Fibroblast of upper back skin (primary cell): Measurements from ENCODE around the gene KDM6A.
A peak's percentile ranks its signal among the peaks of the same experiment; 100 is the strongest.
"Not testable (repeated sequence)": the region's sequence is repeated elsewhere in the genome, so short reads cannot be mapped to it uniquely, and the experiment has no call there.

Experiments used
- DNase-seq: peaks from one replicate; pipeline ENCODE4 v3.0.0-alpha.2; 2013

Gene KDM6A

GRCh38 chrX:45133465-45133864 is 260.5 kb downstream of the KDM6A start:
- no peak for DNase-seq

GRCh38 chrX:45134315-45134731 is 261.3 kb downstream of the KDM6A start:
- no peak for DNase-seq

- DNase-seq, result no peak
Observed at GRCh38 chrX:45134775-45135174, 261.8 kb downstream of the KDM6A start.

- not testable (repeated sequence) for DNase-seq
Observed at GRCh38 chrX:45135391-45136075, 262.5 kb downstream of the KDM6A start.

DNA sequence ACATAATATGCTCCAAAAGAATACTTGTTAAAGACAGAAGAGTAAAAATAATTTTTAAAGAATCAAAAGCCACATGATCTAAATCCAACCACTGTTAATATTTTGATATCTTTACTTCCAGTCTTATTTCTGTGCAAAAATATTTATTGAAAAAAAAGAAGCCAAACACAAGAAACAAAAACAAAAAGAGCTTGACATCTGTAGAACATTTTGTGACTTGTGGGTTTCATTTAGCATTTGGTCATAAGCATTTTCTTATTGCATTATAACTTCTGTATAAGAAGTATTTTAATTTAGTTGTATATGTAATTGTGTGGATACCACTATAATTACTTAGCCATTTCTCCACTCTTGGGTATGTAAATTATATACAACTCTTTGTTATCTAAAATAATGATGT is 264.5 kb downstream of the KDM6A start:
- DNase-seq, result no peak

- no peak for DNase-seq
Observed at GRCh38 chrX:45138525-45138924, 265.5 kb downstream of the KDM6A start.

DNA sequence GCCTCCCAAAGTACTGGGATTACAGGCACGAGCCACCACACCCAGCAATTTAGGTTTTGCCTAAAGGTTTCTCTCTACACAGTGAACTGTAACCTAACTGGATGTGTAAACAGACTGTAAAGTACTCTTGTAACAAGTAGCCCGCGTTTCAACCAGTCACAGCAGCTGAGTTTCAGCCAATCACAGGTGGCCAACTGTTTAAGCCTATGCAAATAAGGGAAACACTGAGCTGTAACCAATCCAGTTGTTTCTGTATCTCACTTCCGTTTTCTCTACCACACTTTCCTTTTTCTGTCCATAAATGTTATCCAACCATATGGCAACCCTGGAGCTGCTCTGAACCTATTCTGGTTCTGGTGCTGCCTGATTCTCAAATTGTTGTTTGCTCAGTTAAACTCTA is 267.8 kb downstream of the KDM6A start:
- DNase-seq, result no peak

DNA sequence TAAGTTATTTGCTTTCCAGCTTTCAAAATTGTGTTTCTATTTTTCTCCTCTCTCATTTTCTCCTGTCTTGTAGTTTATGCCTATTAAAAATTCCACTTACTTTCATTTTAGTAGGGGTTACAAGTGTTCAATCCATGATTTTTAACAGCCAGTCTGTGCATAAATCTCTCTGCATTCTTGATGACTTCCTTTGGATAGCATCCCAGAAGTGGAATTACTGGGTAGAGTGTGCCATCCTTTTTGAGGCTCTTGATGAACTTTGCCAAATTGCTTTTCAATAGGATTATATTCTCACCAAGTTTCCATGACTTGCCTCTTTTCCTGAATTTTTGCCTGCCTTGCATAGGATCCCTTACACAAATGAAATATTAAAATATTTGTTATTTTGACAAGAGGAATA is 269.2 kb downstream of the KDM6A start:
- DNase-seq, result peak; percentile 1

DNA sequence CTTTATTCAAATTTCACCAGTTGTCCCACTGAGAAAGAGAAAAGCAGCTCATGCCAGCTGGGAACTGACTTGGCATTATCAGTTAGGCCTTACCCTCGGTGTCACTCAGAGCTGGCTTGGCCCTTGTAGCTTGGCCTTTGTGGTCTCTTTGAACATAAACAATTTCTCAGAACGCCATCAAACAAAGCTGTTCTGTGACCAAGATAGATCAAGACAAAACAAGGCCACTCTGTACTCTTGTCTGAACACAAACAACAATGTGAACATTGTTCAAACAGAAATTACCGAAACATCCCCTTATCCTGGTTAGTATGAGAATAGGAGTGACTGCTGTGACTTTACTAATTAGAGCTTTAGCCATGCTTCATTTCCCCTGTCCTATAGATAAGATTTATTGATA is 270.5 kb downstream of the KDM6A start:
- no peak for DNase-seq

- no peak for DNase-seq
Observed at GRCh38 chrX:45145492-45146215, 272.7 kb downstream of the KDM6A start.

DNA sequence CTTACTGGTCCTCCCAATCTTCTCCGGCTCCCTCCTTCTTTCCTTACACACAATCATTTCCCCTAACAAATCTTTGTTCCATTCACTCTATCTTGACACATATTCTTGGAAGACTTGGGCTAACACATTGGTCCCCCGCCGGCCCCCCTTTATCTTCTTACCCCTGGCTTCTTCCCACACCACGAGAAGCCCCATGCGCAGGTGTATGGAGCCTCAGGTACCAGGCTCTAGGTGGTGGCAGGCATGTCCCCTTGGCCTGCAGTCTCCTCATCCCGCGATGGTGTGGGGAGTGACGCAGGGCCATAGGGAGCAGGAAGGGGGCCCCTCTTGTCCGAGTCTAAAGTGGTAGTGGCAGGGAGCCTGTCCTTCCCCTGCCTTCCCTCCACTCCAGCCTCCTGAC is 277.8 kb downstream of the KDM6A start:
- DNase-seq, result no peak

DNA sequence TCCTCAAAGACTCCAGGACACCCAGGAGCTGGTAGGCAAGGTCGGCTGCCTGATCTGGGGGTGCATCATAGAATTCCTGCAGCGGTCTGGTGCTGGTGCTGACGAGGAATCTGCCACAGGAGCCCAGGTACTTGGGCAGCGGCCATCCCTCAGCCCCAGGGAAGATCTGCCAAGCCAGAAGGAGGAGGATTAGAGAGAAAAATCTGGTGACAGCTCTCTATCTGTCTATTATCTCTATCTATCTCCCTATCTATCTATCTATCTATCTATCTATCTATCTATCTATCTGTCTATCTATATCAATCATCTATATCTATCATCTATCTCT is 281.0 kb downstream of the KDM6A start:
- no peak for DNase-seq

- no peak for DNase-seq
Observed at GRCh38 chrX:45154462-45154861, 281.5 kb downstream of the KDM6A start.

GRCh38 chrX:45157647-45158046 is 284.7 kb downstream of the KDM6A start:
- no peak for DNase-seq
